Astrocyte (in vitro differentiated cells and primary cell): ENCODE data around the gene COLEC11. TPM values are rescaled to one million over a fixed set of nuclear protein-coding genes. Genes with fewer than 3 reads are reported as not detected.

Experiments used
- DNase-seq: peaks from one replicate; pipeline ENCODE4 v3.0.0-alpha.2; 2010; ENCODE audit warnings: low read depth
- FAIRE-seq: peaks from 2 replicates; lab custom pipeline; 2011; peaks lifted over from hg19 to GRCh38; lab: Jason Lieb, UNC
- H2AFZ ChIP-seq: 2 replicates; pipeline ENCODE4 v1.6.0; 2012; ENCODE audit warnings: low read depth, low read length, inconsistent platforms
- H3K27ac ChIP-seq: 2 replicates; pipeline ENCODE4 v1.5.1; 2011; ENCODE audit warnings: low read depth, low read length, inconsistent platforms
- H3K27me3 ChIP-seq: 2 replicates; pipeline ENCODE4 v1.6.0; 2011; ENCODE audit warnings: low read length, inconsistent platforms; ENCODE audit not compliant: insufficient read depth
- H3K36me3 ChIP-seq: 2 replicates; pipeline ENCODE4 v1.5.1; 2011; ENCODE audit warnings: low read length, inconsistent platforms; ENCODE audit not compliant: insufficient read depth
- H3K4me1 ChIP-seq: 2 replicates; pipeline ENCODE4 v1.5.1; 2011; ENCODE audit warnings: low read length, inconsistent platforms; ENCODE audit not compliant: insufficient read depth
- H3K4me2 ChIP-seq: 2 replicates; pipeline ENCODE4 v1.6.0; 2012; ENCODE audit warnings: low read length, inconsistent platforms
- H3K4me3 ChIP-seq: 2 replicates; pipeline ENCODE4 v1.5.1; 2011; ENCODE audit warnings: low read depth, mild to moderate bottlenecking, low read length, inconsistent platforms; ENCODE audit not compliant: insufficient read depth
- H3K79me2 ChIP-seq: 2 replicates; pipeline ENCODE4 v1.6.0; 2012; ENCODE audit warnings: mild to moderate bottlenecking, low read length, inconsistent platforms; ENCODE audit not compliant: insufficient read depth
- H3K9ac ChIP-seq: 2 replicates; pipeline ENCODE4 v1.6.0; 2012; ENCODE audit warnings: mild to moderate bottlenecking, low read length, inconsistent platforms
- H3K9me3 ChIP-seq: 2 replicates; pipeline ENCODE4 v1.5.1; 2012; ENCODE audit warnings: low read depth, mild to moderate bottlenecking, low read length, inconsistent platforms; ENCODE audit not compliant: insufficient read depth
- H4K20me1 ChIP-seq: 2 replicates; pipeline ENCODE4 v1.6.0; 2012; ENCODE audit warnings: low read length, inconsistent platforms; ENCODE audit not compliant: insufficient read depth
- H3K27ac Mint-ChIP-seq: one replicate; pipeline ENCODE4 v1.8.0; 2021; ENCODE audit warnings: mild to moderate bottlenecking, mixed read lengths; ENCODE audit not compliant: unreplicated experiment
- H3K27me3 Mint-ChIP-seq: one replicate; pipeline ENCODE4 v1.8.0; 2021; ENCODE audit warnings: low read depth, mixed read lengths; ENCODE audit not compliant: unreplicated experiment
- H3K36me3 Mint-ChIP-seq: one replicate; pipeline ENCODE4 v1.8.0; 2021; ENCODE audit warnings: low read depth, mixed read lengths; ENCODE audit not compliant: unreplicated experiment
- H3K4me1 Mint-ChIP-seq: one replicate; pipeline ENCODE4 v1.8.0; 2021; ENCODE audit warnings: low read depth, mixed read lengths; ENCODE audit not compliant: unreplicated experiment
- H3K4me3 Mint-ChIP-seq: one replicate; pipeline ENCODE4 v1.8.0; 2021; ENCODE audit warnings: mild to moderate bottlenecking, moderate library complexity, mixed read lengths; ENCODE audit not compliant: unreplicated experiment
- H3K9me3 Mint-ChIP-seq: one replicate; pipeline ENCODE4 v1.8.0; 2021; ENCODE audit warnings: mild to moderate bottlenecking, mixed read lengths; ENCODE audit not compliant: unreplicated experiment
- EZH2 ChIP-seq: IDR thresholded peaks from 2 replicates; pipeline ENCODE4 v1.6.1; 2012; ENCODE audit warnings: mild to moderate bottlenecking, low read length, inconsistent platforms; ENCODE audit not compliant: insufficient read depth
- total RNA-seq: library from RNA; stranded (reverse); gene quantifications from 2 replicates; pipeline ENCODE4 v1.2.1, GENCODE V29; 2021
- TF ChIP-seq, protein P1 (sequence below): IDR thresholded peaks from 2 replicates; pipeline ENCODE4 v1.5.1; 2011; ENCODE audit warnings: low read depth, mild to moderate bottlenecking, inconsistent platforms, low read length, moderate library complexity; ENCODE audit not compliant: insufficient read depth

Gene COLEC11
- total RNA-seq, 1 donor from 2014 or later = not detected

DNA sequence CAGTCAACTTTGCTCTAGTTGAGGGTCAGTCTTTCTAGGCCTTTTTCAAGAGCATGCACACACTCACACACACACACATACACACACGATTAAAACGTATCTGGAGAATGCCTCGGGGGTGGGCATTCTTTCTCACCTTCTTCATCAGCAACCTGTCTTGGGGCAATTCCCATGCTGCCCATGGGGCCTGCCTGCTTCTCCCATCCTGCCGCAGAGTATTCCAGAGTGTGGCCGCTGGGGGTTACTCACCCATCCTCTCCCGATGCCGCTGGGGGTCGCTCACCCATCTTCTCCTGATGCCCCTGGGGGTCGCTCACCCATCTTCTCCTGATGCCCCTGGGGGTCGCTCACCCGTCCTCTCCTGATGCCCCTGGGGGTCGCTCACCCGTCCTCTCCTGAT lies 52.3 kb downstream of the COLEC11 start:
- Histone ChIP-seq H3K79me2 (no peaks in the 10 kb centered on the region), H3K36me3 (no peaks in the 10 kb centered on the region), H3K9me3 (no peaks in the 10 kb centered on the region), H3K4me3 (no peak overlapping the region), H2AFZ (no peak overlapping the region), H3K9ac (no peak overlapping the region), H3K27me3 (peaks cover 2% of the 10 kb centered on the region), H4K20me1 (no peaks in the 10 kb centered on the region), H3K4me1 (peaks cover 10% of the 10 kb centered on the region), H3K4me2 (no peak overlapping the region), H3K27ac (no peak overlapping the region)
- Mint-ChIP-seq H3K4me1 (peaks cover 5% of the 10 kb centered on the region), H3K27ac (no peak overlapping the region), H3K9me3 (peaks cover 2% of the 10 kb centered on the region), H3K27me3 (peaks cover 32% of the 10 kb centered on the region), H3K36me3 (no peaks in the 10 kb centered on the region), H3K4me3 (no peak overlapping the region)
- TF ChIP-seq, protein P1, sequence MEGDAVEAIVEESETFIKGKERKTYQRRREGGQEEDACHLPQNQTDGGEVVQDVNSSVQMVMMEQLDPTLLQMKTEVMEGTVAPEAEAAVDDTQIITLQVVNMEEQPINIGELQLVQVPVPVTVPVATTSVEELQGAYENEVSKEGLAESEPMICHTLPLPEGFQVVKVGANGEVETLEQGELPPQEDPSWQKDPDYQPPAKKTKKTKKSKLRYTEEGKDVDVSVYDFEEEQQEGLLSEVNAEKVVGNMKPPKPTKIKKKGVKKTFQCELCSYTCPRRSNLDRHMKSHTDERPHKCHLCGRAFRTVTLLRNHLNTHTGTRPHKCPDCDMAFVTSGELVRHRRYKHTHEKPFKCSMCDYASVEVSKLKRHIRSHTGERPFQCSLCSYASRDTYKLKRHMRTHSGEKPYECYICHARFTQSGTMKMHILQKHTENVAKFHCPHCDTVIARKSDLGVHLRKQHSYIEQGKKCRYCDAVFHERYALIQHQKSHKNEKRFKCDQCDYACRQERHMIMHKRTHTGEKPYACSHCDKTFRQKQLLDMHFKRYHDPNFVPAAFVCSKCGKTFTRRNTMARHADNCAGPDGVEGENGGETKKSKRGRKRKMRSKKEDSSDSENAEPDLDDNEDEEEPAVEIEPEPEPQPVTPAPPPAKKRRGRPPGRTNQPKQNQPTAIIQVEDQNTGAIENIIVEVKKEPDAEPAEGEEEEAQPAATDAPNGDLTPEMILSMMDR = no peak
- no peak for TF ChIP-seq EZH2
- DNase-seq (no peak), FAIRE-seq (no peak)

DNA sequence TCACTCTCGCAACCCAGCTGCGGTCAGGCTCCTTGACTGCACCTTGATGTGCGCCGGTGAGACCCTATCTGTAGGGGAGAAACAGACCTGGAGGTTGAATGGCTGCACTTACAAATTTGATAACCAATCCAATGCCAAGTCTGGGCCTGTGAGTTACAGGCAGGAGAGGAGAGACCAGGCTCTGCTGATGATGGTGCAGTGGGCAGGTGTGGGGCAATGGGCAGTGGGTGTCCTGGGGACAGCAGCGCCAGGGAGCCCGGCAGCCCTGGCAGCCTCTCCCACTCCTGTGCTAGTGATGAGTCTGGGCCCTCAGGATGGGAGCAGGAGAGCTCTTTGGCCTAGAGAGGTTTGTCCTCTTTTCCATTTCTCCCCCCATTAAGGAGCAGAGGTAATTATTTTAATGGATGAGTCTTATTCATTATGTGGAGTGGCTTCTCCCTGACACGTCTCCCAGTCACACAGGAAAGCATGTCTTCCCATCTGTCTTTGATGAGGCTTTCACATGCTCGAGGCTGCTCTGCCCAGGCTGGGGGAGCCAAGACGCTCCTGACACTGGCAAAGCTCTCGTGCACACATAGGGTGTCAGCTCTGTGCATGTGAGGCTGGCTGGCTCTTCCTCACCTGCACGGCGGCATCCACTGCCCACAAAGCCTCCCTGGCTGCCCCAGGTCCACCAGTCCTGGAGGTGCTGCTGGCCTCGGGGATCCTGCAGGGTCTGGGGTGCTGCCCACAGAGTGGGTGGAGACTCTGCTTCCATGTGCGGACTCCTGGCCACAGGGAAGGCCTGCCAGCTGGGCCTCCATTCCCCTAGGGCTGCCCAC lies 53.1 kb downstream of the COLEC11 start:
- no peak overlapping the region for H3K27ac Mint-ChIP-seq
- Histone ChIP-seq H3K36me3 (no peaks in the 10 kb centered on the region), H3K79me2 (no peaks in the 10 kb centered on the region), H3K9ac (no peak overlapping the region), H3K4me1 (peaks cover 10% of the 10 kb centered on the region), H3K9me3 (no peaks in the 10 kb centered on the region), H4K20me1 (no peaks in the 10 kb centered on the region), H3K27me3 (peaks cover 2% of the 10 kb centered on the region), H2AFZ (no peak overlapping the region), H3K4me3 (no peak overlapping the region), H3K4me2 (no peak overlapping the region), H3K27ac (no peak overlapping the region)
- no peaks in the 10 kb centered on the region for H3K36me3 Mint-ChIP-seq
- DNase-seq = no peak
- no peak for FAIRE-seq
- peaks cover 32% of the 10 kb centered on the region for H3K27me3 Mint-ChIP-seq
- peaks cover 2% of the 10 kb centered on the region for H3K9me3 Mint-ChIP-seq
- no peak overlapping the region for H3K4me3 Mint-ChIP-seq
- no peak for TF ChIP-seq EZH2
- TF ChIP-seq, protein P1 = no peak
- peaks cover 6% of the 10 kb centered on the region for H3K4me1 Mint-ChIP-seq

DNA sequence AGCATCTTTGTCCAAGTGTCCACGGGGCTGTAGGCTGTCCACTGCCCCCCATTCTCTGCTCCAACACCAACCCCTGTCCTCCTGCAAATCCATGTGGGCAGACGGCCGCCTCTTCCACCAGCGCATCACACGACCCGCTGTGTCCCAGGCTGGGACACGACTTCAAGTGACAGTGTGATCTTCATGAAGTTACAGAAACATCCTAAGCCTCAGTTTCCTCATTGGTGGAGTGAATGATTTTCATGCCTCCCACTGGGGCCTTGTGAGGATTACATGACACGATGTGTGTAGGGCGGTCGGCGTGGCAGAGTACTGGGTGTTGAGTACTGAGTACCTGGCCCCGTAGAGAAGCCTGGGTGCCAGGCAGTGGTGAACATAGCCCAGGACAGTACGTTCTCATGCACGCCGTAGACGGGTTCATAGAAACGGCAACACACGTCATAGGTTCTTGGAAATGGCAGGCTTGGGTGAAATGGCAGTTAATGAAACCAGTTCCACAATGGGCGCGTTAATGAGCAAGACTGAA lies 53.8 kb downstream of the COLEC11 start:
- H3K79me2 ChIP-seq = no peaks in the 10 kb centered on the region
- H3K9me3 Mint-ChIP-seq = peaks cover 2% of the 10 kb centered on the region
- no peaks in the 10 kb centered on the region for H3K36me3 Mint-ChIP-seq
- no peaks in the 10 kb centered on the region for H4K20me1 ChIP-seq
- TF ChIP-seq, protein P1 = no peak
- no peak for TF ChIP-seq EZH2
- peaks cover 10% of the 10 kb centered on the region for H3K4me1 ChIP-seq
- peaks cover 6% of the 10 kb centered on the region for H3K4me1 Mint-ChIP-seq
- H2AFZ ChIP-seq = no peak overlapping the region
- no peaks in the 10 kb centered on the region for H3K36me3 ChIP-seq
- H3K4me2 ChIP-seq = no peak overlapping the region
- H3K9me3 ChIP-seq = no peaks in the 10 kb centered on the region
- FAIRE-seq = no peak
- no peak overlapping the region for H3K27ac Mint-ChIP-seq
- peaks cover 33% of the 10 kb centered on the region for H3K27me3 Mint-ChIP-seq
- peaks cover 2% of the 10 kb centered on the region for H3K27me3 ChIP-seq
- H3K4me3 Mint-ChIP-seq = no peak overlapping the region
- no peak overlapping the region for H3K27ac ChIP-seq
- H3K9ac ChIP-seq = no peak overlapping the region
- no peak for DNase-seq
- no peak overlapping the region for H3K4me3 ChIP-seq
